GM19467 (cell line): Measurements from ENCODE around the gene ZNF215.
"Not testable (repeated sequence)": the region's sequence is repeated elsewhere in the genome, so short reads cannot be mapped to it uniquely, and the experiment has no call there.

Experiments
- ATAC-seq: cut with Tn5 transposase; IDR thresholded peaks from one replicate; pipeline ENCODE4 v1.9.1; 2021; ENCODE audit warnings: mild to moderate bottlenecking, moderate library complexity; ENCODE audit not compliant: unreplicated experiment

Gene ZNF215

GRCh38 chr11:6932145-6932544 is 5.9 kb downstream of the ZNF215 start:
- ATAC-seq = no peak

- no peak for ATAC-seq
Measured at GRCh38 chr11:6941970-6942369, 15.7 kb downstream of the ZNF215 start.

- no peak for ATAC-seq
Measured at GRCh38 chr11:6943131-6943530, 16.9 kb downstream of the ZNF215 start.

- not testable (repeated sequence) for ATAC-seq
Measured at GRCh38 chr11:6954248-6954647, 28.0 kb downstream of the ZNF215 start.

GRCh38 chr11:6962141-6962540 is 35.9 kb downstream of the ZNF215 start:
- ATAC-seq = no peak

GRCh38 chr11:6962673-6963072 is 36.4 kb downstream of the ZNF215 start:
- ATAC-seq = no peak

GRCh38 chr11:6968816-6969215 is 42.6 kb downstream of the ZNF215 start:
- ATAC-seq = no peak

GRCh38 chr11:6969854-6970253 is 43.6 kb downstream of the ZNF215 start:
- not testable (repeated sequence) for ATAC-seq

GRCh38 chr11:6979365-6979764 is 53.1 kb downstream of the ZNF215 start:
- ATAC-seq = no peak

- ATAC-seq = no peak
Measured at GRCh38 chr11:6986487-6986886, 60.3 kb downstream of the ZNF215 start.

- no peak for ATAC-seq
Measured at GRCh38 chr11:6988506-6988905, 62.3 kb downstream of the ZNF215 start.

- no peak for ATAC-seq
Measured at GRCh38 chr11:6991227-6991626, 65.0 kb downstream of the ZNF215 start.

GRCh38 chr11:6992026-6992425 is 65.8 kb downstream of the ZNF215 start:
- ATAC-seq = no peak

GRCh38 chr11:6992457-6993417 is 66.5 kb downstream of the ZNF215 start:
- no peak for ATAC-seq

GRCh38 chr11:6995703-6996102 is 69.5 kb downstream of the ZNF215 start:
- ATAC-seq = no peak

- no peak for ATAC-seq
Measured at GRCh38 chr11:7004482-7004881, 78.3 kb downstream of the ZNF215 start.
